CD14-positive monocyte (primary cell): ENCODE data around the gene MRPS6. TPM values are rescaled to one million over a fixed set of nuclear protein-coding genes. Genes with fewer than 3 reads are reported as not detected.

ENCODE experiments used
- DNase-seq, 3 donors: peaks; one replicate each; pipeline ENCODE4 v3.0.0-alpha.2; 2011 to 2022
- H2AFZ ChIP-seq: 2 replicates; pipeline ENCODE4 v1.6.0; 2012; ENCODE audit warnings: mild to moderate bottlenecking, low read depth, low read length, inconsistent platforms; ENCODE audit not compliant: insufficient read depth, poor library complexity, severe bottlenecking
- H3K27ac ChIP-seq, 2 donors: 1 replicate in 1 of 2; 2 replicates in 1 of 2; pipeline ENCODE4 v1.5.1; 2012 to 2013; ENCODE audit warnings: low read length in 2 of 2, control low read depth in 1 of 2, inconsistent platforms in 1 of 2, low read depth in 1 of 2, mild to moderate bottlenecking in 1 of 2
- H3K27me3 ChIP-seq, 2 donors: one replicate each; pipeline versions ENCODE4 v1.6.0 to v1.6.1; 2011 to 2013; ENCODE audit warnings: low read length in 2 of 2; ENCODE audit not compliant: control insufficient read depth in 2 of 2, insufficient read depth in 2 of 2
- H3K36me3 ChIP-seq, 2 donors: replicated peaks in 1 of 2; 1 replicate in 1 of 2; 2 replicates in 1 of 2; pipeline versions ENCODE4 v1.5.1 to v1.6.1; 2012 to 2013; ENCODE audit warnings: low read length in 2 of 2, control low read depth in 1 of 2, inconsistent platforms in 1 of 2, mild to moderate bottlenecking in 1 of 2; ENCODE audit not compliant: insufficient read depth in 2 of 2, control insufficient read depth in 1 of 2
- H3K4me1 ChIP-seq, 2 donors: 1 replicate in 1 of 2; 2 replicates in 1 of 2; pipeline versions ENCODE4 v1.5.1 to v1.6.1; 2012 to 2013; ENCODE audit warnings: low read length in 2 of 2, control low read depth in 1 of 2, inconsistent platforms in 1 of 2, mild to moderate bottlenecking in 1 of 2, moderate library complexity in 1 of 2; ENCODE audit not compliant: insufficient read depth in 2 of 2, control insufficient read depth in 1 of 2
- H3K4me2 ChIP-seq: replicated peaks from 2 replicates; pipeline ENCODE3; 2012; ENCODE audit warnings: low read length, moderate library complexity, mild to moderate bottlenecking; ENCODE audit not compliant: poor library complexity, severe bottlenecking; ENCODE audit errors: extremely low read depth
- H3K4me3 ChIP-seq, 3 experiments: fragments of 200-600 bp in 1 of 3; sonication (generic) in 1 of 3; replicated peaks in 1 of 3; 1 replicate in 2 of 3; 2 replicates in 1 of 3; pipeline ENCODE4 v1.5.1; 2011 to 2013; ENCODE audit warnings: low read length in 3 of 3, mild to moderate bottlenecking in 3 of 3, control low read depth in 2 of 3, low read depth in 2 of 3, inconsistent platforms in 1 of 3, moderate library complexity in 1 of 3
- H3K79me2 ChIP-seq: 2 replicates; pipeline ENCODE4 v1.6.0; 2012; ENCODE audit warnings: mild to moderate bottlenecking, control low read depth, inconsistent platforms, low read length, moderate library complexity; ENCODE audit not compliant: insufficient read depth
- H3K9ac ChIP-seq: 2 replicates; pipeline ENCODE4 v1.6.0; 2017; ENCODE audit warnings: low read length, mild to moderate bottlenecking; ENCODE audit not compliant: insufficient read depth, poor library complexity, severe bottlenecking
- H3K9me3 ChIP-seq, 2 donors: replicated peaks in 1 of 2; 1 replicate in 1 of 2; 2 replicates in 1 of 2; pipeline versions ENCODE4 v1.5.1 to v1.6.1; 2012 to 2013; ENCODE audit warnings: low read length in 2 of 2, control low read depth in 1 of 2; ENCODE audit not compliant: control insufficient read depth in 1 of 2, insufficient read depth in 1 of 2
- H4K20me1 ChIP-seq: 2 replicates; pipeline ENCODE4 v1.6.0; 2012; ENCODE audit warnings: mild to moderate bottlenecking, low read length, control low read depth, moderate library complexity; ENCODE audit not compliant: insufficient read depth
- H3K27ac Mint-ChIP-seq, 7 donors: one replicate each; pipeline ENCODE4 v1.8.0; 2020; ENCODE audit warnings: mild to moderate bottlenecking in 7 of 7, mixed read lengths in 7 of 7, moderate library complexity in 6 of 7, inconsistent platforms in 2 of 7
- H3K27me3 Mint-ChIP-seq, 3 donors: one replicate each; pipeline ENCODE4 v1.8.0; 2021 to 2022; ENCODE audit warnings: low read depth in 3 of 3, mild to moderate bottlenecking in 3 of 3, mixed read lengths in 3 of 3, moderate library complexity in 3 of 3, inconsistent platforms in 1 of 3
- H3K36me3 Mint-ChIP-seq, 2 donors: one replicate each; pipeline ENCODE4 v1.8.0; 2020; ENCODE audit warnings: mixed read lengths in 2 of 2, inconsistent platforms in 1 of 2, mild to moderate bottlenecking in 1 of 2
- H3K4me1 Mint-ChIP-seq: one replicate; pipeline ENCODE4 v1.8.0; 2020; ENCODE audit warnings: mild to moderate bottlenecking, mixed read lengths
- H3K4me3 Mint-ChIP-seq, 2 donors: one replicate each; pipeline ENCODE4 v1.8.0; 2020; ENCODE audit warnings: mild to moderate bottlenecking in 2 of 2, mixed read lengths in 2 of 2, moderate library complexity in 1 of 2
- H3K9me3 Mint-ChIP-seq, 7 donors: one replicate each; pipeline ENCODE4 v1.8.0; 2020 to 2022; ENCODE audit warnings: mixed read lengths in 7 of 7, mild to moderate bottlenecking in 6 of 7, moderate library complexity in 6 of 7, inconsistent platforms in 2 of 7
- WGBS: methylation state at CpG from one replicate; pipeline ENCODE4 v1.1.5; 2013; ENCODE audit warnings: missing lambda C conversion rate; ENCODE audit not compliant: insufficient coverage; 5-methylcytosine and 5-hydroxymethylcytosine counted together
- intact Hi-C, 2 donors: fragments of 100-400 bp; cut with micrococcal nuclease; formaldehyde crosslinking; loops; one replicate each; pipeline versions ENCODE4 v1.15.0 to v1.15.1; 2023
- polyA plus RNA-seq, 3 donors: library from polyadenylated mRNA; depleted of rRNA in 1 of 3; unstranded in 2 of 3; stranded (reverse) in 1 of 3; fragments of 300-500 nt in 2 of 3; fragments of >200 nt in 1 of 3; fragmentation: Illumina TruSeq in 2 of 3; gene quantifications; 1 replicate in 2 of 3; 2 replicates in 1 of 3; pipeline ENCODE4 v1.2.3, GENCODE V29; 2012 to 2021
- TF ChIP-seq, protein P1 (sequence below): fragments of 200-600 bp; IDR thresholded peaks from one replicate; pipeline ENCODE4 v1.8.0; 2022; ENCODE audit warnings: antibody characterized with exemption, mild to moderate bottlenecking

Gene MRPS6
- polyA plus RNA-seq, 3 donors: 29.8 to 124 (median 101) TPM

- Mint-ChIP-seq H3K4me1 (peaks cover 25% of the 10 kb centered on the region), H3K4me3 (no peak overlapping the region), H3K27me3 (peaks cover 0 to 1% (median 0%) of the 10 kb centered on the region in 3 donors), H3K36me3 (peaks cover 40 to 50% of the 10 kb centered on the region in 2 donors), H3K9me3 (peaks cover 0 to 3% (median 0%) of the 10 kb centered on the region in 7 donors), H3K27ac (no peak overlapping the region)
- Histone ChIP-seq H4K20me1 (peaks cover 38% of the 10 kb centered on the region), H3K9ac (no peak overlapping the region), H3K27me3 (no peaks in the 10 kb centered on the region), H3K27ac (no peak overlapping the region), H3K9me3 (no peaks in the 10 kb centered on the region), H2AFZ (no peak overlapping the region), H3K4me2 (no peak overlapping the region), H3K4me3 (no peak overlapping the region), H3K79me2 (peaks cover 12% of the 10 kb centered on the region), H3K36me3 (peaks cover 20 to 52% of the 10 kb centered on the region in 2 donors), H3K4me1 (peaks cover 4 to 5% of the 10 kb centered on the region in 2 donors)
- WGBS: 100% methylated on average over 5 of the region's 5 CpGs
- no peak for DNase-seq
- intact Hi-C loops: no loop called here
- TF ChIP-seq, protein P1, sequence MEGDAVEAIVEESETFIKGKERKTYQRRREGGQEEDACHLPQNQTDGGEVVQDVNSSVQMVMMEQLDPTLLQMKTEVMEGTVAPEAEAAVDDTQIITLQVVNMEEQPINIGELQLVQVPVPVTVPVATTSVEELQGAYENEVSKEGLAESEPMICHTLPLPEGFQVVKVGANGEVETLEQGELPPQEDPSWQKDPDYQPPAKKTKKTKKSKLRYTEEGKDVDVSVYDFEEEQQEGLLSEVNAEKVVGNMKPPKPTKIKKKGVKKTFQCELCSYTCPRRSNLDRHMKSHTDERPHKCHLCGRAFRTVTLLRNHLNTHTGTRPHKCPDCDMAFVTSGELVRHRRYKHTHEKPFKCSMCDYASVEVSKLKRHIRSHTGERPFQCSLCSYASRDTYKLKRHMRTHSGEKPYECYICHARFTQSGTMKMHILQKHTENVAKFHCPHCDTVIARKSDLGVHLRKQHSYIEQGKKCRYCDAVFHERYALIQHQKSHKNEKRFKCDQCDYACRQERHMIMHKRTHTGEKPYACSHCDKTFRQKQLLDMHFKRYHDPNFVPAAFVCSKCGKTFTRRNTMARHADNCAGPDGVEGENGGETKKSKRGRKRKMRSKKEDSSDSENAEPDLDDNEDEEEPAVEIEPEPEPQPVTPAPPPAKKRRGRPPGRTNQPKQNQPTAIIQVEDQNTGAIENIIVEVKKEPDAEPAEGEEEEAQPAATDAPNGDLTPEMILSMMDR: no peak
These were observed 53.3 kb downstream of the MRPS6 start for GRCh38 chr21:34126691-34127090.

GRCh38 chr21:34128124-34128523, 54.7 kb downstream of the MRPS6 start:
- Mint-ChIP-seq H3K36me3 (peaks cover 40 to 51% of the 10 kb centered on the region in 2 donors), H3K4me1 (peaks cover 39% of the 10 kb centered on the region), H3K4me3 (no peak overlapping the region), H3K27me3 (peaks cover 0 to 1% (median 0%) of the 10 kb centered on the region in 3 donors), H3K9me3 (peaks cover 0 to 3% (median 0%) of the 10 kb centered on the region in 7 donors), H3K27ac (peak overlapping the region in 1 of 7 donors; percentile 57)
- Histone ChIP-seq H3K9me3 (no peaks in the 10 kb centered on the region), H3K27me3 (no peaks in the 10 kb centered on the region), H2AFZ (no peak overlapping the region), H3K4me2 (no peak overlapping the region), H3K27ac (no peak overlapping the region), H3K9ac (no peak overlapping the region), H3K36me3 (peaks cover 20 to 52% of the 10 kb centered on the region in 2 donors), H4K20me1 (peaks cover 44% of the 10 kb centered on the region), H3K79me2 (peaks cover 9% of the 10 kb centered on the region), H3K4me1 (peaks cover 18 to 19% of the 10 kb centered on the region in 2 donors), H3K4me3 (no peak overlapping the region)
- 100% methylated on average over 2 of the region's 6 CpGs for WGBS
- TF ChIP-seq, protein P1: no peak
- DNase-seq: no peak
- intact Hi-C loops: no loop called here
